Skeletal muscle tissue (tissue), 4 donors: ENCODE data around the gene KBTBD4. TPM values are rescaled to one million over a fixed set of nuclear protein-coding genes. Genes with fewer than 3 reads are reported as not detected.
A peak's percentile ranks its signal among the peaks of the same experiment; 100 is the strongest.

Experiments used
- H3K27ac ChIP-seq: one replicate; pipeline ENCODE4 v1.7.0; 2013; ENCODE audit warnings: mild to moderate bottlenecking, low read depth, low read length, inconsistent platforms
- H3K27me3 ChIP-seq, 3 donors: one replicate each; pipeline ENCODE4 v1.7.0; 2013; ENCODE audit warnings: low read length in 3 of 3; ENCODE audit not compliant: control insufficient read depth in 3 of 3, insufficient read depth in 3 of 3
- H3K36me3 ChIP-seq, 3 donors: one replicate each; pipeline ENCODE4 v1.7.0; 2013; ENCODE audit warnings: low read length in 3 of 3; ENCODE audit not compliant: control insufficient read depth in 3 of 3, insufficient read depth in 3 of 3
- H3K4me1 ChIP-seq, 3 donors: one replicate each; pipeline ENCODE4 v1.7.0; 2013; ENCODE audit warnings: low read length in 3 of 3, mild to moderate bottlenecking in 3 of 3; ENCODE audit not compliant: control insufficient read depth in 3 of 3, insufficient read depth in 3 of 3
- H3K4me3 ChIP-seq, 3 donors: one replicate each; pipeline ENCODE4 v1.7.0; 2013; ENCODE audit warnings: low read length in 3 of 3
- H3K9ac ChIP-seq, 3 donors: one replicate each; pipeline ENCODE4 v1.7.0; 2013; ENCODE audit warnings: low read length in 3 of 3, mild to moderate bottlenecking in 3 of 3, moderate library complexity in 2 of 3, low read depth in 1 of 3
- H3K9me3 ChIP-seq, 3 donors: one replicate each; pipeline ENCODE4 v1.7.0; 2013; ENCODE audit warnings: low read length in 3 of 3; ENCODE audit not compliant: control insufficient read depth in 3 of 3
- total RNA-seq: library from RNA; depleted of rRNA; stranded (reverse); fragments of >200 nt; gene quantifications from one replicate; pipeline ENCODE4 v1.2.3, GENCODE V29; 2014
- donor health status: Osteomylitis.

Gene KBTBD4
- total RNA-seq, 1 donor from 2014 or later = 19.8 TPM

DNA sequence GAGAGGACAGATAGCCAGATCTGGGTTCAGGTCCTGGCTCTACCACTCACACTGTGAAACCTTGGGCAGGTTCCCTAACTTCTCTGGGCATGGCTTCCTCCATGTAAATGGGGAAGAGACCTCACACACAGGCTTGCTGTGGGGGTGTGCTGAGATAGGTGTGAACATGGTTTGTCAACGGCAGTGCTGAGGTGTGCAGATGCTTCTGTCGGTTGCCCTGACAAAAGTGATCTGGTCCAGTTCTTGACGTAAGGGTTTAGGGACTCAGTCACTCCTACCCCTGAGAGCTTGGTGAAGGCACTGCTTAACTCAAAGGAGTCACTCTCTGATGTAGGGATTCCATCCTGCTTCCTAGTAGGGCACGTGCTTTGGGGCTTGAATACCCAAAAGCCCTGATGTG lies 13.5 kb upstream of the KBTBD4 start:
- no peak overlapping the region for H3K4me3 ChIP-seq
- no peaks in the 10 kb centered on the region for H3K9me3 ChIP-seq
- H3K36me3 ChIP-seq = no peaks in the 10 kb centered on the region
- H3K4me1 ChIP-seq = peaks cover 9 to 15% (median 11%) of the 10 kb centered on the region in 3 donors
- H3K9ac ChIP-seq = no peak overlapping the region
- H3K27ac ChIP-seq = no peak overlapping the region
- peaks cover 39 to 60% (median 48%) of the 10 kb centered on the region in 3 donors for H3K27me3 ChIP-seq

DNA sequence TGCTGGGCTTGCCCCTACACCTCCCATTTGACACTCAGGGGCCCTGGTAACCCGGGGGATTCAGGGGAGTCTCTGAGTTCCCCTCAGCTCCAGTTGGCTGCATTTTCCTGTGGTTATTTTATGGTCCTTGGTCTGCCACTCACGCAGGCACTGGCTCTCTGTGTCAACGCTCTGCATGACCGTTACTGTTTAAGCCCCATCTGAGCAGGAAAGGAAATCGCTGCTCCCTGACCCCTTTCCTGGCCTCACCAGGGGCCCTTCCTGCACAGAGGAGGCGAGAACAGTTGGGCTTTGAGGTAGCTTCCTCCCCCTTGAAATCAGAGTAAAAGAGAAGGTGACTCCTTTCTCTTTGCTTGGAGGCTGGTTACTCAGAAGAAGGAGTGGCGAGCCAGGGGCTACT lies 13.0 kb upstream of the KBTBD4 start:
- Histone ChIP-seq H3K27ac (no peak overlapping the region), H3K9me3 (no peaks in the 10 kb centered on the region), H3K4me1 (peaks cover 11 to 15% (median 12%) of the 10 kb centered on the region in 3 donors), H3K36me3 (peaks cover 0 to 3% (median 0%) of the 10 kb centered on the region in 3 donors), H3K27me3 (peaks cover 39 to 60% (median 48%) of the 10 kb centered on the region in 3 donors), H3K9ac (no peak overlapping the region), H3K4me3 (no peak overlapping the region)

- peaks cover 39 to 58% (median 47%) of the 10 kb centered on the region in 3 donors for H3K27me3 ChIP-seq
- H3K27ac ChIP-seq = no peak overlapping the region
- no peaks in the 10 kb centered on the region for H3K9me3 ChIP-seq
- peaks cover 11 to 22% (median 17%) of the 10 kb centered on the region in 3 donors for H3K4me1 ChIP-seq
- H3K9ac ChIP-seq = peak overlapping the region in 2 of 3 donors; percentile 10 to 57
- peaks cover under 1 to 5% (median 2%) of the 10 kb centered on the region in 3 donors for H3K36me3 ChIP-seq
- peak overlapping the region in 2 of 3 donors; percentile 32 to 58 for H3K4me3 ChIP-seq
Observed at GRCh38 chr11:47589977-47590861, 11.4 kb upstream of the KBTBD4 start.

- peaks cover 11 to 22% (median 17%) of the 10 kb centered on the region in 3 donors for H3K4me1 ChIP-seq
- H3K27ac ChIP-seq = no peak overlapping the region
- peaks cover 39 to 52% (median 41%) of the 10 kb centered on the region in 3 donors for H3K27me3 ChIP-seq
- peak overlapping the region in 1 of 3 donors; percentile 58 for H3K4me3 ChIP-seq
- H3K9me3 ChIP-seq = no peaks in the 10 kb centered on the region
- H3K9ac ChIP-seq = peak overlapping the region in 1 of 3 donors; percentile 57
- peaks cover 5 to 10% (median 7%) of the 10 kb centered on the region in 3 donors for H3K36me3 ChIP-seq
Observed at GRCh38 chr11:47589584-47589976, 10.8 kb upstream of the KBTBD4 start.

- no peak overlapping the region for H3K27ac ChIP-seq
- peaks cover 9 to 22% (median 17%) of the 10 kb centered on the region in 3 donors for H3K4me1 ChIP-seq
- H3K36me3 ChIP-seq = peaks cover 8 to 13% (median 11%) of the 10 kb centered on the region in 3 donors
- peak overlapping the region in 1 of 3 donors; percentile 40 for H3K9ac ChIP-seq
- H3K27me3 ChIP-seq = peaks cover 38 to 47% (median 39%) of the 10 kb centered on the region in 3 donors
- peak overlapping the region in 1 of 3 donors; percentile 41 for H3K4me3 ChIP-seq
- no peaks in the 10 kb centered on the region for H3K9me3 ChIP-seq
Observed at GRCh38 chr11:47589118-47589517, 10.3 kb upstream of the KBTBD4 start.

- H3K4me3 ChIP-seq = peak overlapping the region in 2 of 3 donors; percentile 5 to 35
- H3K36me3 ChIP-seq = peaks cover 21 to 26% (median 24%) of the 10 kb centered on the region in 3 donors
- no peak overlapping the region for H3K27ac ChIP-seq
- H3K4me1 ChIP-seq = peaks cover 6 to 14% (median 9%) of the 10 kb centered on the region in 3 donors
- no peaks in the 10 kb centered on the region for H3K9me3 ChIP-seq
- H3K9ac ChIP-seq = peak overlapping the region in 1 of 3 donors; percentile 33
- peaks cover 27 to 34% (median 27%) of the 10 kb centered on the region in 3 donors for H3K27me3 ChIP-seq
Observed at GRCh38 chr11:47587723-47588326, 9.1 kb upstream of the KBTBD4 start.

DNA sequence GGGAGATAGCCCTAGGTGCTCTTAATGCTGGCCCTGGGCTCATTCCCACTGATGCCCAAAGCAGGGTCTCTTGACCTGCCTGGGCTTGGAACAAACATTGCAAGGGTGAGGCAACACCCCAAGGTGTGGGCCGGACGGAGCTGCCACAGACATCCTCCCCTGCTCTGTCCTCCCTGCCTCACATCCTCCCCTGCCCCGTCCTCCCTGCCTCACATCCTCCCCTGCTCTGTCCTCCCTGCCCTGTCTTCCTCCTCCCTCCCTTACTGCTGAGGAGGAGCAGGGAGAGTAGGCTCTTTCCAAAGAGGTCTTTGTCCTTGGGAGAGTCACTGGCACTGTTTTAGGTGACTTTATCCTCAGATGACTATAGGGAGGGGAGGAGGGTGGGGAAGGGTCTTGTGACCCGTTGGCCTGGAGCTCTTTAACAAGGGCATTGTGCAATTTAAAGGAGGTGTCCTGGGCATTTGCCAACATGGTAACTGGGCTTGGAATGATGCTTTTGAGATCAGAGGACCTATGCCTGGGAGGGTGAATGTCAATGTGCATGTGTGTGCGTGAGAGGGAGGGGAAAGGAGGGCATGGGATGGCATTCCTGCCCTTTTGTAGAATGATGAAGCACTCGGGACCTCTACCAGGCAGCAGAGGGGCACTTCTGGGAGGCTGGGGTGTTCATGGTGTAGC lies 8.4 kb upstream of the KBTBD4 start:
- H3K9ac ChIP-seq = peak overlapping the region in 2 of 3 donors; percentile 25 to 40
- no peak overlapping the region for H3K27ac ChIP-seq
- peak overlapping the region in 2 of 3 donors; percentile 35 to 48 for H3K4me3 ChIP-seq
- peaks cover 6 to 14% (median 9%) of the 10 kb centered on the region in 3 donors for H3K4me1 ChIP-seq
- no peaks in the 10 kb centered on the region for H3K9me3 ChIP-seq
- H3K36me3 ChIP-seq = peaks cover 28 to 33% (median 30%) of the 10 kb centered on the region in 3 donors
- peaks cover 22 to 28% (median 22%) of the 10 kb centered on the region in 3 donors for H3K27me3 ChIP-seq

DNA sequence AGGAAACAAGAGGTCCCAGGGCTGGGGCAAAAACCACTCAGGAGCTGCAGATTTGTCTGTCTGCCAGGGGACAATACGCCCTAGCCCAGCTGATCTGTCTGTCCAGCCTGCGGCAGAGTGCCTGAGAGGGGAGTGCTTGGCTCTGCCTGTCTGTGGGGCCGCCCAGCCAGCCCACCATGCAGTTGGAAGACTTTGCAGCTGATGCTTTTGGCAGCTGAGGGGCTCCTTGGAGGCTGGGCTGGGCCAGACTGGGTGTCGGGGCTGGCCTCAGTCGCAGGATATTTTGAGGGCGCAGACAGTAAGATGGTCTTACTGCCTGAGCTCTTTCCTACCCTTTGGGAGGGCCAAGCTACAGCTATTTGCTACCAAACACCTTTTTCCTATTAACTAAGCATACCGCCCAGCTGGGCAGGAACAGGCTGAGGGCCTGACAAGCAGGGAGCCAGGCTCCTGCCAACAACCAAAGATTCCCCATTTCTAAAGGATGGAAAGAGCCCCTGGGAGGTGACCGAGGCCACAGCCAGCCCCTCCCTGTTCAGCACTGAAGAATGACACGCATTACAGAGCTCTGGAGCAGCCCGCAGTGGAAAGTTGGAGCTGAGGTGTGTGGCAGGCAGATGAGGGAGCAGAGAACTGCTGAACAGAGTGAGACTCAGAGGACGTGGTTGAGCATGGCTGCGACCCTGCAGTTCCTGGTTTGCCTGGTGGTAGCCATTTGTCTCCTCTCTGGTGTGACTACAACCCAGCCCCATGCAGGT lies 7.5 kb upstream of the KBTBD4 start, which contains the start of gene FAM180B:
TSS of gene FAM180B (plus strand) at position 581 of the 758 bp plus-strand sequence. CDS start at position 672, 91 bp downstream.
- Histone ChIP-seq H3K36me3 (peaks cover 36 to 42% (median 38%) of the 10 kb centered on the region in 3 donors), H3K27ac (peak within 1 kb of the TSS; percentile 12), H3K9me3 (no peaks in the 10 kb centered on the region), H3K27me3 (peaks cover 15 to 21% (median 19%) of the 10 kb centered on the region in 3 donors), H3K9ac (peak within 1 kb of the TSS in 2 of 3 donors; percentile 25 to 40), H3K4me1 (peaks cover 6 to 14% (median 9%) of the 10 kb centered on the region in 3 donors), H3K4me3 (peak within 1 kb of the TSS in 2 of 3 donors; percentile 35 to 48)

DNA sequence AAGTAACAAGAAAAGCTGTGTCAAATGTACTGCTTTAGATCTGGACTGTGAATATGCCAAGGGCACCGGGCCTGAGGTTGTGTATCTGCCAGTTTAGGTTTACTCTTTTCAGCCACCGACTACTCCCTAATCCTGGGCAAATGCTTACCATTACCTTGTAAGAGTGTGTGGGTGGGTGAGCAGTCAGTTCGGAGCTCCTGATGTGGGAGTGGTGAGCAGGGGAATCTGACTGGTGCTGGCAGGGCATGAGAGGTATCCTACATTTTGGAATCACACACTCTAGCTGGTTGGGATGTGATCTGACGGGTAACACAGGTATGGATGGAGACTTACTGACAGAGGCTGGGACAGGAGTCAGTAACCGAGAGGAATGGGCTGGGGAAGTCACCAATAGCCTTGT lies 5.1 kb upstream of the KBTBD4 start:
- H3K9ac ChIP-seq = no peak overlapping the region
- no peak overlapping the region for H3K4me3 ChIP-seq
- peaks cover 16 to 28% (median 28%) of the 10 kb centered on the region in 3 donors for H3K4me1 ChIP-seq
- no peaks in the 10 kb centered on the region for H3K9me3 ChIP-seq
- H3K27me3 ChIP-seq = peaks cover 0 to 2% (median under 1%) of the 10 kb centered on the region in 3 donors
- H3K27ac ChIP-seq = no peak overlapping the region
- peaks cover 47 to 52% (median 49%) of the 10 kb centered on the region in 3 donors for H3K36me3 ChIP-seq
